OCI-LY3 (cell line): ENCODE results near the gene PEX11A.

ENCODE experiments used
- CTCF ChIP-seq: fragments of 200-600, 300-600 bp; sonication (generic); IDR thresholded peaks from 2 replicates; pipeline ENCODE4 v1.5.1; 2014; ENCODE audit warnings: antibody characterized with exemption, low read length, low read depth
- EZH2phosphoT487 ChIP-seq: fragments of 200-600 bp; shearing (Covaris generic); IDR thresholded peaks from 2 replicates; pipeline ENCODE4 v1.6.1; 2018; ENCODE audit warnings: antibody characterized with exemption, mixed run types, low read depth

- TF ChIP-seq CTCF, result no peak
- no peak for TF ChIP-seq EZH2phosphoT487
Measured at GRCh38 chr15:89649716-89650115, 40.8 kb downstream of the PEX11A start.
